Coronary artery (tissue), 2 donors: ENCODE measurements around the gene FAM110D.
A peak's percentile ranks its signal among the peaks of the same experiment; 100 is the strongest.

Experiments
- DNase-seq: peaks from one replicate; pipeline ENCODE4 v3.0.0-alpha.2; 2017; ENCODE audit warnings: low spot score
- H3K27ac ChIP-seq, 2 donors: fragments of 200-600 bp; sonication (generic); one replicate each; pipeline ENCODE4 v1.5.1; 2016 to 2019
- H3K4me3 ChIP-seq: fragments of 200-600 bp; sonication (generic); 2 replicates; pipeline ENCODE4 v1.5.1; 2016; ENCODE audit warnings: mild to moderate bottlenecking, moderate library complexity
- CTCF ChIP-seq: fragments of 200-600 bp; sonication (generic); IDR thresholded peaks from one replicate; pipeline ENCODE4 v1.5.1; 2019; ENCODE audit warnings: antibody characterized with exemption

FAM110D gene

GRCh38 chr1:26145960-26146294 is 13.0 kb upstream of the FAM110D start:
- no peak for TF ChIP-seq CTCF
- Histone ChIP-seq H3K27ac (no peak overlapping the region), H3K4me3 (no peak overlapping the region)
- no peak for DNase-seq

- Histone ChIP-seq H3K27ac (no peak overlapping the region), H3K4me3 (no peak overlapping the region)
- no peak for TF ChIP-seq CTCF
- DNase-seq, result no peak
Observed at GRCh38 chr1:26148887-26149286, 10.0 kb upstream of the FAM110D start.

- Histone ChIP-seq H3K4me3 (no peak overlapping the region), H3K27ac (no peak overlapping the region)
- TF ChIP-seq CTCF, result no peak
- DNase-seq, result no peak
Observed at GRCh38 chr1:26153966-26154532, 4.8 kb upstream of the FAM110D start.

- TF ChIP-seq CTCF, result no peak
- H3K4me3 ChIP-seq, result no peak overlapping the region
- peak overlapping the region in 1 of 2 donors; percentile 54 for H3K27ac ChIP-seq
- no peak for DNase-seq
Observed at GRCh38 chr1:26154750-26155149, 4.1 kb upstream of the FAM110D start.

- no peak for TF ChIP-seq CTCF
- Histone ChIP-seq H3K27ac (peak overlapping the region in 1 of 2 donors; percentile 54), H3K4me3 (peak overlapping the region; percentile 21)
Observed at GRCh38 chr1:26155370-26156284, 3.3 kb upstream of the FAM110D start.

GRCh38 chr1:26156285-26157038 is 2.4 kb upstream of the FAM110D start:
- DNase-seq, result peak; percentile 67
- TF ChIP-seq CTCF, result no peak
- peak overlapping the region; percentile 21 for H3K4me3 ChIP-seq
- peak overlapping the region in 1 of 2 donors; percentile 54 for H3K27ac ChIP-seq

More at GRCh38 chr1:26155370-26156284, 3.3 kb upstream of the FAM110D start:
- peak; percentile 64 for DNase-seq
